Skin epidermis (tissue), 12 donors: ENCODE data around the gene MPZL3.

Experiments
- H3K27ac ChIP-seq, 21 experiments: fragments of 200-600 bp; sonication (generic) in 11 of 21; one replicate each; pipeline ENCODE4 v1.5.0; 2020; ENCODE audit warnings: mild to moderate bottlenecking in 3 of 21, inconsistent platforms in 2 of 21, moderate library complexity in 2 of 21
- H3K4me3 ChIP-seq, 7 experiments: fragments of 200-600 bp; sonication (generic) in 2 of 7; one replicate each; pipeline ENCODE4 v1.5.0; 2020; ENCODE audit warnings: inconsistent platforms in 2 of 7, mild to moderate bottlenecking in 2 of 7, moderate library complexity in 1 of 7

Gene MPZL3

DNA sequence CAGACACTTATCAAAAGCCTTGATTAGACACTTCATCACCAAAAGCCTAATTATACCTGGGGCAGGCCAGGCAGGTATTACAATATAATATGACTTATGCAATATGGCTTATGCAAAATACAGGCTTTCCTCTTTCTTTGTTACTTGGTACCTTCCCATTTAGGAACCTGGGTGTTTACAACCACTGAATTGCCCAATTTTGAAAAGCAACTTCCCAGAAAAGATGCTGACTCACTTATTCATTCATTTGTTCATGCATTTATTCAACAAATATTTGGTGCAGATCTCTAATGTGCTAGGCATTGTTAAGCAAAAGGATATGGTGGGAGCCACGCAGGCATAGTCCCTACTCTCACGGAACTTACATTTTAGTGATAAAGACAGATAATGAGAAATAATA, 13.7 kb downstream of the MPZL3 start:
- H3K4me3 ChIP-seq = no peak overlapping the region
- peak overlapping the region in 11 of 21 experiments; percentile 4 to 95 (median 85) for H3K27ac ChIP-seq

DNA sequence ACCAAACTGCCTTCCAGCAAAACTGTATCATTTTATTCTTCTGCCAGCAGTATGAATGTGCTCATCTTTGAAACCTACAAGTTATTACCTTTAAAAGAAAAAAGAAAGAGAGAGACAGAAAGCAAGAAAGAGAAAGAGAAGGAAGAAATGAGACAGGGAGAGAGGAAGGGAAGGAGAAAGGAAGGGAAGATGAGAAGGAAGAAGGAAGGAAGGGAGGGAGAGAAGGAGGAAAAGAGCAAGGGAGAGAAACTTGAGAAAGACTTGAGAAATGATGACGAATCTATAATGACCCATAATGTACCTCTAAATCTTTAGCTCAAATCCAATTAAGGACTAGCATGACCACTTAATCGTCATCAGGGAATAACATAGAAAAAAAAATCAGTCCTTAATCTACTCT, 16.0 kb downstream of the MPZL3 start:
- H3K4me3 ChIP-seq = no peak overlapping the region
- H3K27ac ChIP-seq = no peak overlapping the region

DNA sequence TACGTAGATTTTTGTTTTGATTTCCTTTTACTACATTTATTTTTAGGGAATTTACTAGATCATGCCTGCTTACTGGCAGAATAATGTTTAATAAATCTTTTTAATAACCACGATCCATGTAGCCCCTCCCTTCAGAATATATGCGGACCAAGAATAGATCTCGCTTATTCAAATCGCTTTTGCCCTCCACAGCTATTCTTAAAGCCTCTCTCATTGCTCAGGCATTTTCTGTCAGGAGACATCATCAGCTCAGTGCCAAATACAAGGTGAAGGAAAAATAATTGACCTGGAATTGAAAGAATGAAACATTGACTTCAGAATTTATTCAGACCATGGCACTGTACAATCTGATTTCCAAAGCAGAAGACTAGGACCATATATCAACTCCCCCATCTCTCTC, 17.3 kb downstream of the MPZL3 start:
- H3K4me3 ChIP-seq = no peak overlapping the region
- peak overlapping the region in 1 of 21 experiments; percentile 33 for H3K27ac ChIP-seq

DNA sequence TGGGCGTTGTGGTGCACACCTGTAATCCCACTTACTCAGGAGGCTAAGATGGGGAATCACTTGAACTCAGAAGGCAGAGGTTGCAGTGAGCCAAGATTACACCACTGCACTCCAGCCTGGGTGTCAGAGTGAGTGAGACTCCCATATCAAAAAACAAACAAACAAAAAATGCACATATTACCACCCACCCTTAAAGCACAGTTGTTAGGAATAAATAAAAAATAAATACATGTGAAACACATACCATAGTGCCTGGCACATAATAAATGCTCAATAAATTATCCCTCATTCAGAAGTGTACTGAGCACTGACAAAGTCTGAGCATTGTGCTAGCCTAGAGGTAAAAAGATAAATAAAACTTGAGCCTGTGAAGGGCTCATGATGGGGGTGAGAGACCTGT, 18.3 kb downstream of the MPZL3 start:
- H3K27ac ChIP-seq = peak overlapping the region in 3 of 21 experiments; percentile 17 to 40 (median 33)
- no peak overlapping the region for H3K4me3 ChIP-seq

DNA sequence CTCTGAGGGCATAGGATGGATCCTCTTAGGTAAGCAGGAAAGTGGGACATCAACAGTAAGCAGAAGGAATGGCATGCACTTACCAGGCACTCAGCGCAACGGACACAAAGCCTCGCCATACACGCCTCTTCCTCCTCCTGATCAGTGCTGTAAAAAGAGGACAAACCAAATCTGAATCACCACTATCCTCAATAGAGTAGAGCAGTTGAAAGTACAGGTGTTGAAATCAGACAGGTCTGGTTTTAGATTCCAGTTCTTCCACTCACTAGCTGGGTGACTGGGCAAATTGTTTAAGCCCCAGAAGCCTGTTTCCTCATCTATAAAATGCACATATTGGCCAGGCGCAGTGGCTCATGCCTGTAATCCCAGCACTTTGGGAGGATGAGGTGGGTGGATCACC, 18.8 kb downstream of the MPZL3 start:
- H3K27ac ChIP-seq = peak overlapping the region in 4 of 21 experiments; percentile 9 to 58 (median 37)
- H3K4me3 ChIP-seq = no peak overlapping the region

DNA sequence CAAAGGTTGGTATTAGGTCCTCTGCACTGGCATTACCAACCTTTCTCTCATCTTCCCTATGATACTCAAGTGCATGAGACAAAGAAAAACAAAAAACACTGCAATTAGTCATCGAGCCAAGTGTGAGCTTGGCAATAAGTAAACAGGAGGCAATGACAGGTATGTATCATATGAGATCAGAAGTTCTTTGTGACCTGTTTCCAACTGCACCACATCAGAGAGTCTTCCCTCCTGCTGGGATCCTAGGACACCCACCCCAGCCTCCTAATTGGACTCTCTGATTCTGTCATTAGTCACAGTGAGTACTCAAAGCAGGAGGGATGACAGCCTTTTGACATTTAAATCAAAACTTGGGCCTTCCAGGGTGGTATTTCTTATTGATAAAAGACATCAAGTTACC, 19.5 kb downstream of the MPZL3 start:
- H3K27ac ChIP-seq = peak overlapping the region in 6 of 21 experiments; percentile 5 to 58 (median 28)
- H3K4me3 ChIP-seq = no peak overlapping the region

DNA sequence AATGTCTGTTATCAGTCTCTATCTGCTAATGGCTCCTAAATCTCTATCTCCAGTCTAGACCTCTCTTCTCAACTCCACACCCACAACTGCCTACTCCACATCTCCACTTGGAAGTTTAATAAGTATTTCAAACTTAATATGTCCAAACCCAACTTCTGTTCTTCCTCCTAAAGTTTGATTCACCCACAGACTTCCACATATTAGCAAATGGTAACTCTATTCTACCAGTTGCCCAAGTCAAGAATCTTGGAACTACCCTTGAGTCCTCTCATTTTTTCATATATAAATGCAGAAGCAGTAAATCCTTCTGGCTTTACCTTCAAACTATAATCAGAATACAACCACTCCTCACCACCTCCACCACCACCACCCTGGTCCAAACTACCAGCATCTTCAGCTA, 20.7 kb downstream of the MPZL3 start:
- H3K27ac ChIP-seq = peak overlapping the region in 2 of 21 experiments; percentile 2 to 90
- H3K4me3 ChIP-seq = no peak overlapping the region

DNA sequence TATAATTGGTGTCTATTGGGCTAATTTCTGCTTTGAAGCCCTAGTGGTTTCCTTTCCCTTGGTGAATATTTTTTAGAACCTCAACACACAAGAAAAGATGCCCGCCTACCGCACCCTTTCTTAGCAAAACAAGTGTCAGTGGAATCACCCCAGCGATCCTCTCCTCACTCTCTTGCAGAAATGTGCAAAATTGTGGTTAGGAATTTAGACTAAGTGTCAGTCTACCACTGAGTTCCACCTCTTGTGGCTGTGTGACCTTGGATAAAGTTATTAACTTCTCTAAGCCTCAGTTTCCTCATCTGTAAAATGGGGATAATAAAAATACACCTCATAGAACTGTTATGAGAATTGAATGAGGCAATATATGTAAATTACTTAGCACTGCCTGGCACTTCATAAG, 22.1 kb downstream of the MPZL3 start:
- H3K27ac ChIP-seq = peak overlapping the region in 9 of 21 experiments; percentile 60 to 90 (median 71)

DNA sequence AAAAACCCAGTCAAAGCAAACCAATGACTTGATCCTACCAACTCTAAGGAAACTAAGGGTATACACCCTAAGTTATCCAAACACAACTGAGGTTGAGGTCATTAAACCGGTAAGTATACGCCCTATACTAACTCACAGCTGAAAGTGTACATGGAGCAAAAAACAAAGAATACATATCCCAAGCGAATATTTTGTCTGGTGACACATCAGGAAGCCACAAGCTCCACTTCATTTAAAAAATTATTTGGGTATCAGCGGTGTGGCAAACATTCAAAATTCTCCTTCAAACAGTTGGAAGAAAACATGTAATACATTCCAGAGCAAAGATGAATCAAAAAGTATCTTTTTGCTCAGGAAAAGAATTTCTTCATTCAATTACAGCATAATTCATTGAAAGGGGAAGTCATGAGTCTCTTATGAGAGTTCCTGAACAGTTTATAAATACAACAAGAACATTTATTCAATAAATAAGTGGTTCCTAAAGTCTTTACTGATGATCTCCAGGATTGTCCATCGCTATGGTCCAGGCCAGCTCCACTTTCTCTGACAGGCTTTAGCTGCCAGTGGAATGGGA, 22.8 kb downstream of the MPZL3 start:
- Histone ChIP-seq H3K27ac (peak overlapping the region in 12 of 21 experiments; percentile 29 to 90 (median 64)), H3K4me3 (no peak overlapping the region)

More for the DNA sequence above, 22.1 kb downstream of the MPZL3 start:
- no peak overlapping the region for H3K4me3 ChIP-seq

DNA sequence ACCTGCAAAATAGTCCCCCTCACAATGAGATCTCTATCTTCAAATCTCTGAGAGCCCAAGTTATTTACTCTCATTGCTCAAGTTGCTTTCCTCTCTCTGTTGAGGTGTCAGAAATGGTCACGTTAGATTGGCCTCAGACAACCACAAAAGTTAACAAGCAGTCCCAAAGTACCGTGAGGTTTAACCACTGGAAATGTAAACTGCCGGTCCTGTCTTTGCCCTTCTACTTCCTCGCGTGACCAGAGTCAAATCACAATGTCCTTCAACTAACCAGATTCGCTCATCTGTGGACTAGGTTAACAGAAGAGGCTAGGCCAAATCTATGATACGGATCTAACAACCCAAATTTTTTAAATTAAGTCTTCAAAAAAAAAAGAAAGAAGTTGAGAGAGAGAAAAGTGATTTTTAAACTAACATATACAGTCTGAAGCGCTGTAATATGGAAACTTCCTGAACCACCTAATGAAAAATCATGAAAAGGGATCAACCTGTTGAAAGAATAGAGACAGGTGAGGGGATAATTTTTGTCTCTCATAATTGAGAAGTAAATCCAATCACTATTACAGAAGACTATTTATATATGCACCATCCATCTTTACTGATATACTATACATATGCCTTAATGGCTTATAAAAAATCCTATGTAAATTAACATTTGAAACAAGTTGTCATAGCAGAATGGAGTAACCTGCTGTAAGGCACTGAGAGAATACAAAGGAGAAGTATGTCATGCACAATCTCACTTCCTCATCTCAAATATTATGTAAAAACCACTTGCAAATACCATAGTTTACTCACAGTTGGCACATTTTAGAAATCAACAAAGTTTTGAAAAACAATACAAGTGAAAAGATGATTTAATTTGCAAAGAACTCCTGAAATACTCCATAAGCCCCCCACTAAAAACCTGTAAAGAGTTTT, 24.0 kb downstream of the MPZL3 start:
- H3K27ac ChIP-seq = peak overlapping the region in 14 of 21 experiments; percentile 27 to 90 (median 62)

DNA sequence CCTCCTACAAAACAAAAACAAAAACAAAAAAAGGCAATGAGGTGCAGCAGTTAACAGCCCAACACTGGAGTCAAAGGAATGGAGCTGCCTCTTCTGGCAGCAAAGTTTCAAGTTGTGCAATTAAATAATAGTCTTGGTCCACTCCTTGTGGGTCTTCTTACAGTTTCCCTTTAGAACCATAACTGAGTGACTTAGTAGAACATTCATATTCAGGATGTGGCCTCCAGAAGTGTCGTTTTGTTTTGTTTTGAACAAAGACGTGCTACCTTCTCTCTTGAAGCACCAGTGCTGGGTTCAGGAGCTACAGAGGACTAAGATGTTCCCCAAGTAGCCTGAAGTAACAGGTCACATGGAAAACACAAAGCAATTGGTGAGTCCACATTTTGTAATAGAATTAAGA, 25.4 kb downstream of the MPZL3 start:
- Histone ChIP-seq H3K4me3 (no peak overlapping the region), H3K27ac (peak overlapping the region in 9 of 21 experiments; percentile 50 to 90 (median 61))

More for the DNA sequence above, 24.0 kb downstream of the MPZL3 start:
- no peak overlapping the region for H3K4me3 ChIP-seq

DNA sequence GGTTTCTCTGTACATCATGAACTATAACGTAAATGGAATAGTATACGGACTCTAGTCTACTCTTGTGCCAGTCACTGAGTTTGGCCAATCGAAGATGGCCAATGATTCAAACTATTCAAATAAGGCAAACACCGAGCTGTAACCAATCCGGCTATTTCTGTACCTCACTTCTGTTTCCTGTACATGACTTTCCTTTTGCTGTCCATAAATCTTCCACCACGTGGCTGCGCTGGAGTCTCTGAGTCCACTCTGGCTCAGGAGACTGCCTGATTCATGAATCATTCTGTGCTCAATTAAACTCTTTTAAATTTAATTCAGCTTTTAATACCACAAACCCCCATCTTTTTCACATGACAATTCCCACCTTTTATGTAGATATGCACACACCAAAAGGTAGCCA, 25.9 kb downstream of the MPZL3 start:
- peak overlapping the region in 7 of 21 experiments; percentile 50 to 90 (median 75) for H3K27ac ChIP-seq

DNA sequence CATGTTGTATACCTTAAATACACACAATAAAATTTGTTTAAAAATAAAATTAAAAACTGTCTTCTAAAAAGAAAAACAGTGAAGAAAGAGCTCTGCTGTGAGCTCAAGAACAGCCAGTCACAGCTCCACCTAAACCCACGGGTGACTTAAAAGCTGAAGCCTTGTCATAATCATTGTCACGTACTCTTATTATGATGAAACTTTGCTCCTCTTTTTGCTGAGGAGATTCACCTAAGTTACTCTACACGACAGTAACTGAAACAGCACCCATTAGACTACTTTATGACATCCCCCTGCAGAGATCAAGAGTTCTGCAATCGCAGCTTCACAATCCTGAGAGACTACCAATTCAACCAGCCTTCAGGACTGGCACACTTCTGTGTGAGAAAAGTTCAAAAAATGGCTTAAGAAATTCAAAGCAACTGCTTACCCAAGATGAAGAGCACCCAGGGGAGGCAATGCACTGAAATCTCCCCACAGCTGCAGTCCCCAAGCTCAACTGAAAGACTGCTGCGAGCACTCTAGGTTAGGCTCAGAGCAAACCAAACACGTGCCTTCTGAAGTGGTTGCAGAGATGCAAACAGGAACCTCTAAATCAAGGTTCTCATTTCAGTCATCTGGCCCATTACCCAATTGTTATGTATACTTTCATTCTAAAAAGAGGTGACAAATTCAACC, 27.5 kb downstream of the MPZL3 start, which contains the start of gene JAML:
Gene JAML, minus strand, starts transcription at position 501 of the 678 bp plus-strand sequence. CDS start 10,145 bp downstream, outside the sequence.
- peak within 1 kb of the TSS in 18 of 21 experiments; percentile 3 to 90 (median 56) for H3K27ac ChIP-seq

More for the DNA sequence above, 25.9 kb downstream of the MPZL3 start:
- H3K4me3 ChIP-seq = no peak overlapping the region

DNA sequence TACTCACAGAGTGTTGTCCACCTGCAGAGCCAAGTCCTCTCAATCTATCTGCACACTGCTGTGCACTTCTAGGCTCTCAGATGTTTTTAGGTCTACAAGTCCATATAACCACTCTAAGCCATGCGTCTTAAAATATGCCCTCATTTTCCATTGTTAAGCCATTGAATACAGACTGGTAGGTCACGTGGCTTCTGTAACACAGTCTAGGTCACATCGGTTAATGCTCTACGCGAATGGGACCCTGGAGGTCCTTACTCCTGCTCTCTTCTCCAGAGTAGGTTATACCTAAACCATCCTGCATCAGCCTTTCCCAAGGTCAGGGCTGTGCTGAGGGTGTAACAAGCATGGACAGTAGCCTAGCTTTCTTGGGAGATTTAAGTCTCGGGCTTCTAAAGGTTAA, 28.2 kb downstream of the MPZL3 start:
- peak overlapping the region in 6 of 7 experiments; percentile 15 to 33 (median 24) for H3K4me3 ChIP-seq

More for the DNA sequence above, 27.5 kb downstream of the MPZL3 start, which contains the start of gene JAML:
- peak within 1 kb of the TSS in 6 of 7 experiments; percentile 15 to 33 (median 24) for H3K4me3 ChIP-seq

DNA sequence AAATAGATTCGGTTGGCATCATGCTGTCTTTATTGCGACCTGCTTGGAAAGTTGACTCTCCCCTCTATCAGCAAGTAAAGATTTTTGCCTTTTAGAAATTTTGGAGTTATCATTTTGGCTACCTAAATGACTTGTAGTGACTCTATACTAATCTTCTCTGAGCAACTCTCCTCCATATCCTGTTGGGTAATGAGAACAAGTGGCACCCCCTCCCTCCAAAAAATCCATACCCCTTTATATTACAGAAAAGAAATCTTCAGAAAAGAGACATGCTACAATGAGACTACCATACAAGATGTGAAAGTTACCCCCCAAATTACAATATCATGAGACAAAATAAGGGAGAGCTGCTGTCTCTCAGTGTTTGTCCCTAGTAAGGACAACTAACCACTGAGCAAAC, 28.6 kb downstream of the MPZL3 start:
- H3K27ac ChIP-seq = peak overlapping the region in 17 of 21 experiments; percentile 3 to 90 (median 58)
- peak overlapping the region in 6 of 7 experiments; percentile 15 to 33 (median 24) for H3K4me3 ChIP-seq

More for the DNA sequence above, 28.2 kb downstream of the MPZL3 start:
- peak overlapping the region in 18 of 21 experiments; percentile 3 to 90 (median 56) for H3K27ac ChIP-seq

DNA sequence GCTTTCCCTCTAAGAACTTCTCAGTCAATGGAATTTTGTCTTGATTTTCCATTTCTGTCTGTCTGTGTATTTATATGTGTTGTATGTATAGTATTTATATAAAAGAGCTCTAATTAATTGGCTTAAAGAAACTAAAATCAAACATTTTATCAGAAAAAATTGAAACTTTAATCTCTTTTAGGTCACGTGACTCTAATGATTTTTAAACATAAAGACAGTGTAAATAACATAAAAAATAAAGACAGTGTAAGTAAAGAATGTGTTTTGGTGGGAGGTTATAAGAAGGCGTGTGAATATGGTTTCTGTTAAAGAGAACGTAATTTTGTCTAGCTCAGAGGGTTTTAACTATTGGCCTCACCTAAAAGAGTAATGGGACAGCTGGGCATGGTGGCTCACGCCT, 29.7 kb downstream of the MPZL3 start:
- peak overlapping the region in 7 of 21 experiments; percentile 25 to 90 (median 82) for H3K27ac ChIP-seq
- H3K4me3 ChIP-seq = peak overlapping the region in 1 of 7 experiments; percentile 33

DNA sequence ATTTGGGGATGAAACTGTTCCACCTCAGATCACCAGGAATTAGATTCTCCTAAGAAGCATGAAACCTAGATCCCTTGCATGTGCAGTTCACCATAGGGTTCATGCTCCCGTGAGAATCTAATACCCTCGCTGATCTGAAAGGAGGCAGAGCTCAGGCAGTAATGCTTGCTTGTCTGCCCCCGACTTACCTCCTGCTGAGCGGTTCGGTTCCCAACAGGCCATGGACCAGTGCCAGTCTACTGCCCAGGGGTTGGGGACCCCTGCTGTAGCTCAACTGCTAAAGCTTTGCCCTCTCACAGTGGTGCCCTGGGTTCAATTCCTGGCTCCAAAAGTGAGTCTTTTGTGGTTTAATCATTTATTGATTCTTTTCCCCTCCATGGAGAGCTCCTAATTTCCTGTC, 30.7 kb downstream of the MPZL3 start:
- H3K4me3 ChIP-seq = no peak overlapping the region

DNA sequence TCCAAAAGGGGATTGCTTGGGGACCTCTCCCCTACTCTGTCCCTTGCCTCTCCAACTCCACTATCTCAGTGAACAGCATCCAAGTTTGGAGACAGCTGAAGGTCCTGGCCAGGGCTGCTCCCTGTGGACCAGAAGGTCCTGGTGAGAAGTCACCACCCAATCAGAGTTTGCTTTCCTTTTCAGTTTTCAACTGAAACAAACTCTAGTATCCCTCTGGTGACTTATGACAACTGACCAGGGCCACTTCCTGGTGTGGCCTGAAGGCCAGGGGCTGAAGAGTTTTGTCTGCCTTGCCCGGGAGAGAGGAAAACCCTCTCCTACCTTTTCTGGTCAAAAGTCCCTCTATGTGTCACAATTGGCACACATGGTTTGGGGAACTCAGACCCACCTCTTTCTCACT, 32.4 kb downstream of the MPZL3 start:
- Histone ChIP-seq H3K27ac (peak overlapping the region in 6 of 21 experiments; percentile 20 to 90 (median 42)), H3K4me3 (no peak overlapping the region)

More for the DNA sequence above, 30.7 kb downstream of the MPZL3 start:
- peak overlapping the region in 6 of 21 experiments; percentile 25 to 90 (median 43) for H3K27ac ChIP-seq

DNA sequence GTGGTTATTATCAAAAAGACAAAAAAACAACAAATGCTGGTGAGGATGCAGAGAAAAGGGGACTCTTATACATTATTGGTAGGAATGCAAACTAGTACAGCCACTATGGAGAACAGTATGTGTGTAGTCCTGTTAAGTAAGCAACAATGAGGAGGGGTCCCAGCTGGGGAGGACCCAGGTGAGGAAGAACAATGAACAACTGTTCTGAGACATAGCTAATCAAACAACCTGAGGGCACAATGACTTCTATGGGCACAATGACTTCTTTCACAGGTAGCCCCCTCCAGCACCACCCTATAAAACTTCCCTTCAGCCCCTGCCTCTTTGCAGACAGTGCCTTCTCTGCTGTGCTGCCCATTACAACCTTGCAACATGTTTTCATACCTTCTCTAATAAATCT, 32.9 kb downstream of the MPZL3 start:
- Histone ChIP-seq H3K4me3 (no peak overlapping the region), H3K27ac (peak overlapping the region in 4 of 21 experiments; percentile 26 to 90 (median 50))
